IMR-90 (cell line): ENCODE measurements around the gene TUB.

ENCODE experiments used
- CEBPB ChIP-seq: IDR thresholded peaks from 2 replicates; pipeline ENCODE4 v1.6.1; 2012; ENCODE audit warnings: low read depth, low read length, improper control_type of control experiment
- CTCF ChIP-seq: conservative IDR thresholded peaks from 2 replicates; pipeline ENCODE4 v1.5.1; 2012; ENCODE audit warnings: mild to moderate bottlenecking, low read depth, low read length, improper control_type of control experiment
- MAFK ChIP-seq: IDR thresholded peaks from 2 replicates; pipeline ENCODE4 v1.6.1; 2012; ENCODE audit warnings: low read depth, low read length, improper control_type of control experiment
- POLR2A ChIP-seq: IDR thresholded peaks from 2 replicates; pipeline ENCODE4 v1.6.1; 2012; ENCODE audit warnings: mild to moderate bottlenecking, low read depth, low read length

DNA sequence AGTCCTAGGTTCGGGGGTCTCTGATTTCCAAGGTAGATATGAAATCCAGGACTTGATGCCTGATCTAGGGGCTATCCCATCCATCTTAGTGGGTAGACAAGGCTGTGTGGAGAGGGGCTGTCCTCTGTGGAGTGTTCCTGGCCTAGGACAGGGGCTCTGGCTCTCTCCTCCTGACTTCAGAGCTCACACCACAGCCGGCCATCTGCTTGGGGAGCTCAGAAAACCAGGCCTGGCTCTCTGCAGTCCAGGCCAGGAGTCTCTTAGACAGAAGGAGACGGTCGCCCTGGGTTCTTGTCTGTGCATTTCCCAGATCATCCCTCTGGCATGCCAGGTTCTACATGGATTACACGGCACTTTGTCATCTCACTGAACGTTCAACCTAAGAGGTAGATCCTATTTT lies 17.9 kb downstream of the TUB start:
- TF ChIP-seq CTCF (no peak), POLR2A (no peak), MAFK (no peak), CEBPB (no peak)
